ENCODE results near the gene SMURF2.

DNA sequence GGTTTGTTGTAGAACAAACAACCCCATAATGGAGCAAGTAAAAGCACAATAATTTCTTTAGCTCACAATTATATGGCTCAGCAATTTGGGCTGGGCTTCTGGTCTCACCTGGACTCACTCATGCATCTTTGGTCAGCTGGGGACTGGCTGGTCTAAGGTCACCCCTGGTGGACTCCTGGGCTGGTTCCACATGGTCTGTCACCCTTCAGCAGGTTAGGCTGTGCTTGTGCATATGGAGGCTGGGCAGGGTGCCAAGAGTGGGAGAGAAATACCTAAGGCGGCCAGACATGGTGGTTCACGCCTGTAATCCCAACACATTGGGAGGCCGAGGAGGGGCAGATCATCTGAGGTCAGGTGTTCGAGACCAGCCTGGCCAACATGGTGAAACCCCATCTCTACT is 27.0 kb upstream of the SMURF2 start:
- TF ChIP-seq GATA3 (IDR thresholded peaks at IDR 0.05; ENCODE audit: low read depth, low read length) (no peak), GATA2 (IDR thresholded peaks at IDR 0.05; ENCODE audit: low read depth, low read length) (no peak)
